Astrocyte of the spinal cord (primary cell): ENCODE results near the gene MMS22L.
A peak's percentile ranks its signal among the peaks of the same experiment; 100 is the strongest.

Experiments
- DNase-seq: peaks from one replicate; pipeline ENCODE4 v3.0.0; 2011; ENCODE audit warnings: low read depth, low spot score
- H3K4me3 ChIP-seq: 2 replicates; pipeline ENCODE4 v1.5.1; 2011; ENCODE audit warnings: low read depth, mild to moderate bottlenecking, low read length, moderate library complexity
- in situ Hi-C: cut with HindIII; loops from 2 replicates; pipeline ENCODE4 v1.10.0; 2017; ENCODE audit warnings: low sequenced_read_pairs
- TF ChIP-seq, protein P1 (sequence below): IDR thresholded peaks from 2 replicates; pipeline ENCODE4 v1.5.1; 2012; ENCODE audit warnings: low read depth, mild to moderate bottlenecking, low read length, inconsistent platforms

The MMS22L gene

GRCh38 chr6:97305414-97306066 lies 22.5 kb upstream of the MMS22L start:
- TF ChIP-seq, protein P1, sequence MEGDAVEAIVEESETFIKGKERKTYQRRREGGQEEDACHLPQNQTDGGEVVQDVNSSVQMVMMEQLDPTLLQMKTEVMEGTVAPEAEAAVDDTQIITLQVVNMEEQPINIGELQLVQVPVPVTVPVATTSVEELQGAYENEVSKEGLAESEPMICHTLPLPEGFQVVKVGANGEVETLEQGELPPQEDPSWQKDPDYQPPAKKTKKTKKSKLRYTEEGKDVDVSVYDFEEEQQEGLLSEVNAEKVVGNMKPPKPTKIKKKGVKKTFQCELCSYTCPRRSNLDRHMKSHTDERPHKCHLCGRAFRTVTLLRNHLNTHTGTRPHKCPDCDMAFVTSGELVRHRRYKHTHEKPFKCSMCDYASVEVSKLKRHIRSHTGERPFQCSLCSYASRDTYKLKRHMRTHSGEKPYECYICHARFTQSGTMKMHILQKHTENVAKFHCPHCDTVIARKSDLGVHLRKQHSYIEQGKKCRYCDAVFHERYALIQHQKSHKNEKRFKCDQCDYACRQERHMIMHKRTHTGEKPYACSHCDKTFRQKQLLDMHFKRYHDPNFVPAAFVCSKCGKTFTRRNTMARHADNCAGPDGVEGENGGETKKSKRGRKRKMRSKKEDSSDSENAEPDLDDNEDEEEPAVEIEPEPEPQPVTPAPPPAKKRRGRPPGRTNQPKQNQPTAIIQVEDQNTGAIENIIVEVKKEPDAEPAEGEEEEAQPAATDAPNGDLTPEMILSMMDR = no peak
- in situ Hi-C loops = no loop called here
- no peak overlapping the region for H3K4me3 ChIP-seq
- DNase-seq = no peak

DNA sequence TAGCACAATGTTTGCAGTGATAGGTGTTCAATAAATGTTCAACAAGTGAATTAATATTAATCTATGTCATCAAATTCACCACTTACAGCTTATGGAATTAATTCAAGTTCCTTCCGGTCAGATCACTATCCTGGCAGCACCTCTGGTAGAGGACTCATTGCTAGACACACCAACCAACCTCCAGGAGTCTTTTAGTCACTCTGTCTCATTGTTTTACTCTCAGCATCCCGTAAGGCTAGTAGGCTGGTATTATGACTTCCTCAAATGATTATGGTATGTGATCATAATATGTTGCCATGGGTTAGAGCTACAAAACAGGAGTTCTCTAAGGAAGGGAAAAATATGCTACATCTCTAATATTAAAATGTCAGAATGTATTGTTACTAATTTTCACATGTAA lies 21.7 kb upstream of the MMS22L start:
- TF ChIP-seq, protein P1 = no peak
- no peak for DNase-seq
- in situ Hi-C loops = no loop called here
- H3K4me3 ChIP-seq = no peak overlapping the region

DNA sequence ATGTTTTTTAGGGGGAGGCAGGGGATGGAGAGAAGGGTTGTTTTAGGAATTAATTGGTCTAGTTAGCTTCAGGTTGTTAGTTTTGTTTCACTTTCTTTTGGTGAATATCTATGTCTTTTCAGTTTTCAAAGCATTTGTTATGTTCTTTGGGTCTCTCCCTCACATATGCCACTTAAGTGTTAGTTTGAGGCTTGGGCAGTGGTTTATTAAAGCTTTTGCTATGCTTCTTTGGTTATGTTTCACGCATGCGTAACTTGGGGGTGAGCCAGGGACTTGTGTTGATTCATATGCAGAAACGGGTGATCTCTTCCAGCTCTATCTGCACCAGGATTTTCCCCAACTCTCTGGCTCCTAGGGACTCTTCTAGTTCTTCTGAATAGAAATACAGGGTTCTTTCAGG lies 11.4 kb upstream of the MMS22L start:
- TF ChIP-seq, protein P1 = no peak
- in situ Hi-C loops = no loop called here
- DNase-seq = peak; percentile 29
- H3K4me3 ChIP-seq = no peak overlapping the region

DNA sequence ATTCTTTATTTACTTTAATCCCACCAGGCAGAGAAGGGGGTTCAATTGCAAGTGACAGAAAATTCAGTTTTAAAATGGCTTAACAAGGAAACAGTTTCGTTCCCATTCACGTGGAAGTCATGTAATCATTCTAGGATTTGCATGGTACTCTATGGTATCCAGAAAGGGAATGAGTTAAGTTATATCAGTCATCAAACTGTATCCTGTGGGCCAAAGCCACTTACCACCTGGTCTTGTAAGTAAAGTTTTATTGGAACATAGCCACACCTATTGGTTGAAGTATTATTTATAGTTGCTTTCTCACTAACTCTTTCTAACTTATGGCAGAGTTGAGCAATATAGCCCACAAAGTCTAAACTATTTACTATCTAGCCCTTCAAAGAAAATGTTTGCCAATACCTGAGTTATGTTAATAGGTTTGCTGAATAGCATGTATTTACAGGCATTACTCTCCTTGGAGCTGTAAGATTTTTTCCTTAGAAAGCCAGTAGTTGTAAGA lies 10.2 kb upstream of the MMS22L start:
- no peak for DNase-seq
- TF ChIP-seq, protein P1 = no peak
- in situ Hi-C loops = no loop called here
- H3K4me3 ChIP-seq = no peak overlapping the region

DNA sequence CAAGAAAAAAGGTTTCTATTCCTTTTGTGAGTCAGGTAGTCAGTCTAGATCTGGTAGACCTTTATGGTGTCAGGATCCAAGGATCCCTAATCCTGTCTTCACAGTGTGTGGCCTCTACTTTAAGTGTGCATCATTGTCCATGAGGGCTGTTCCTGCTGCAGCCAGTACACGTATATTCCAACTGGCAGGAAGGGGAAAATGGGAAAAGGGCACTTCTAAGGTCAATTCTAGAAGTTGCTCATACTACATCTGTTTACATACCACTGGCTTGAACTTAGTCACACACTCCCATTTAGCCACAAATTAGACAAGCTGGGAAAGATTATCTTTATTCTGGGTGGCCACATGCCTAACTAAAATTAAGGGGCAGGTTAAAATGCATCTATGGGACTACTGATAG lies 9.7 kb upstream of the MMS22L start:
- no peak overlapping the region for H3K4me3 ChIP-seq
- TF ChIP-seq, protein P1 = no peak
- in situ Hi-C loops = no loop called here
- peak; percentile 9 for DNase-seq

DNA sequence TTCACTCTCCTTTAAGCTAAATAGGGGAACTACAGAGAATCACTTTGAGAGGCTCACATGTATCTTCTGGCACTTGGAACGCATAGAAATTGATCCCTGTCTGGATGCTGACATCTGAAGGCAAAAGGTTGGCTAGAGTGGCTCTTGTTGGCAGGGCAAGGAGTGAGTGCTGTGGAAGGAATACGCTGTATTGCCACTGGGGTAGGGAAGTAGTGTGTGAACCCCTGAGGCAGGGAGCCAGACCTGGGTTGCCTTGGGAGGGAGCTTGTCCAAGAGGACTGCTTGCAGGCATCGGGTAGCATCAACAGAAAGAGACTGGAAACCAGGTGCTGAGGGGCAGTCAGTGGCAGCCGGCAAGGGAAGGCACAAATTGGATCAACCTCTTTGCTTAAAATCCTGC lies 8.9 kb upstream of the MMS22L start:
- in situ Hi-C loops = no loop called here
- TF ChIP-seq, protein P1 = no peak
- no peak overlapping the region for H3K4me3 ChIP-seq
- no peak for DNase-seq

DNA sequence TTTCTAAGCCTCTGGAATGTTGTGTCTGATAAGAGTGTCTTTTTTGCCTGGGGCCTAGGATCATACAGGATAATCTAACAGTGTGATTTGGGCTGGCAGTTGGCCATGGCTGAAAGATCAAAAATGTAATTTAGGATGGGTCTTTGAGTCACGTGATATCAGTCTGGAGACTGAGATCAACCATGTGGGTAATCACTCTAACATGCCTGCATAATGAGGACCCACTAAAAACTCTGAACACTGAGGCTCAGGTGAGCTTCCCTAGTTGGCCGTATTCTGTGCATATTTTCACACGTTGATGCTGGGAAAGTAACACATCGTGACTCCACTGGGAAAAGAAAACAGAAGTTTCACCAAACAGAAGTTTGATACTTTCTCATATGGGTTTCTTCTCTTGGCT lies 6.3 kb upstream of the MMS22L start:
- H3K4me3 ChIP-seq = no peak overlapping the region
- DNase-seq = no peak
- in situ Hi-C loops = no loop called here
- TF ChIP-seq, protein P1 = no peak
